Measurements from ENCODE around the gene ABI2.
A peak's percentile ranks its signal among the peaks of the same experiment; 100 is the strongest.

The ABI2 gene

DNA sequence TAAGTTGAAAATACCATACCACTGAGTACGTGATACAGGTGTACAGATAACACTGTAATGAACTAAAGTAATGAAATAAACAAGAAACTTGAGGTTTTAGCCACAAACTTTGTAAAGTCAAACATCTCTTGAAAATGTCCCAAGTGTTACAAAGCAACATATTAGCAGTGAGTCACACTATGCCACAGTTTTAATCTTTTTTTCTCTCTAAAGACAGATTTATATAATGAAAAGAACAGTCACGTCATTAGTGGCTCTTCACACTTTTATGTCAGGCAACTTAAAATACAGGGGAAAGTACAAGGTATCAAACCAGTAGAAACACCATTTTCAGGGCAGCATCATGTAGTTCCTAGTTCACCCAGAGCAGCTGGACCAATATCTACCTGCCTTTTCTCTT, 164.8 kb downstream of the ABI2 start:
- H3K9ac ChIP-seq (ENCODE audit: low read length) = no peak overlapping the region
- no peak for TF ChIP-seq EZH2phosphoT487 (conservative IDR thresholded peaks at IDR 0.05; ENCODE audit: low read length)
- TF ChIP-seq, protein P1, sequence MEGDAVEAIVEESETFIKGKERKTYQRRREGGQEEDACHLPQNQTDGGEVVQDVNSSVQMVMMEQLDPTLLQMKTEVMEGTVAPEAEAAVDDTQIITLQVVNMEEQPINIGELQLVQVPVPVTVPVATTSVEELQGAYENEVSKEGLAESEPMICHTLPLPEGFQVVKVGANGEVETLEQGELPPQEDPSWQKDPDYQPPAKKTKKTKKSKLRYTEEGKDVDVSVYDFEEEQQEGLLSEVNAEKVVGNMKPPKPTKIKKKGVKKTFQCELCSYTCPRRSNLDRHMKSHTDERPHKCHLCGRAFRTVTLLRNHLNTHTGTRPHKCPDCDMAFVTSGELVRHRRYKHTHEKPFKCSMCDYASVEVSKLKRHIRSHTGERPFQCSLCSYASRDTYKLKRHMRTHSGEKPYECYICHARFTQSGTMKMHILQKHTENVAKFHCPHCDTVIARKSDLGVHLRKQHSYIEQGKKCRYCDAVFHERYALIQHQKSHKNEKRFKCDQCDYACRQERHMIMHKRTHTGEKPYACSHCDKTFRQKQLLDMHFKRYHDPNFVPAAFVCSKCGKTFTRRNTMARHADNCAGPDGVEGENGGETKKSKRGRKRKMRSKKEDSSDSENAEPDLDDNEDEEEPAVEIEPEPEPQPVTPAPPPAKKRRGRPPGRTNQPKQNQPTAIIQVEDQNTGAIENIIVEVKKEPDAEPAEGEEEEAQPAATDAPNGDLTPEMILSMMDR (IDR thresholded peaks at IDR 0.05; ENCODE audit: insufficient read depth, low read length, poor library complexity, severe bottlenecking) = no peak
- H3K36me3 ChIP-seq (ENCODE audit: low read length) = no peaks in the 10 kb centered on the region
- H3K9me2 ChIP-seq (replicated peaks; ENCODE audit: insufficient read depth, low read length) = no peaks in the 10 kb centered on the region
- no peak overlapping the region for H3K4me3 ChIP-seq (ENCODE audit: insufficient read depth, low read length, poor library complexity, severe bottlenecking)
- no peaks in the 10 kb centered on the region for H3K9me3 ChIP-seq (ENCODE audit: insufficient read depth, low read length)
- H3F3A ChIP-seq (ENCODE audit: insufficient read depth) = no peaks in the 10 kb centered on the region
- no peak overlapping the region for H2AFZ ChIP-seq (ENCODE audit: low read depth, low read length, severe bottlenecking)
- no peaks in the 10 kb centered on the region for H3K27me3 ChIP-seq (ENCODE audit: low read length)
- H3K27ac ChIP-seq (ENCODE audit: low read depth, low read length) = 0 out of 2 replicates have a peak overlapping the region, but pooled peaks have one; percentile 10
- no peaks in the 10 kb centered on the region for H3K79me2 ChIP-seq (ENCODE audit: insufficient read depth, low read length)
- H3K4me2 ChIP-seq (ENCODE audit: low read depth, low read length, poor library complexity, severe bottlenecking) = peak overlapping the region; percentile 32
- no peaks in the 10 kb centered on the region for H4K20me1 ChIP-seq (ENCODE audit: low read depth, low read length)

All from SU-DHL-6 (cell line).